H1 (cell line): ENCODE results near the gene JAG2. TPM values are rescaled to one million over a fixed set of nuclear protein-coding genes. Genes with fewer than 3 reads are reported as not detected.

Experiments used
- CTCF ChIA-PET: fragments of 300-600 bp; sonication (Branson Sonifier 250); formaldehyde crosslinking; loops from one replicate; lab custom pipeline; 2021; ENCODE audit not compliant: partially characterized antibody; lab: Charles Lee
- POLR2A ChIA-PET: fragments of 300-600 bp; sonication (Branson Sonifier 250); formaldehyde crosslinking; loops from one replicate; lab custom pipeline; 2021; ENCODE audit warnings: inconsistent platforms; ENCODE audit not compliant: partially characterized antibody; lab: Charles Lee
- DNase-seq, 2 experiments: peaks; one replicate each; pipeline versions ENCODE4 v3.0.0 to v3.0.0-alpha.2; 2010 to 2022; ENCODE audit warnings: low spot score in 2 of 2, low read depth in 1 of 2, mixed read lengths in 1 of 2
- FAIRE-seq: peaks from 2 replicates; lab custom pipeline; 2011; peaks lifted over from hg19 to GRCh38; lab: Jason Lieb, UNC
- H2AFZ ChIP-seq: 2 replicates; pipeline ENCODE4 v1.8.1; 2012; ENCODE audit warnings: low read length, inconsistent platforms
- H2AK5ac ChIP-seq: 2 replicates; pipeline ENCODE4 v1.6.1; 2013; ENCODE audit warnings: low read depth, low read length
- H2BK120ac ChIP-seq: replicated peaks from 2 replicates; pipeline ENCODE3; 2013; ENCODE audit warnings: low read depth, low read length, inconsistent platforms
- H2BK12ac ChIP-seq: 2 replicates; pipeline ENCODE4 v1.6.1; 2013; ENCODE audit warnings: low read depth, low read length
- H2BK15ac ChIP-seq: 2 replicates; pipeline ENCODE4 v1.6.1; 2013; ENCODE audit warnings: low read length
- H2BK20ac ChIP-seq: 2 replicates; pipeline ENCODE4 v1.6.1; 2013; ENCODE audit warnings: low read length
- H2BK5ac ChIP-seq: 2 replicates; pipeline ENCODE4 v1.6.1; 2013; ENCODE audit warnings: low read depth, low read length
- H3K14ac ChIP-seq: 2 replicates; pipeline ENCODE4 v1.6.1; 2013; ENCODE audit warnings: inconsistent platforms; ENCODE audit not compliant: insufficient read length
- H3K18ac ChIP-seq: 2 replicates; pipeline ENCODE4 v1.6.1; 2013; ENCODE audit warnings: low read length; ENCODE audit errors: extremely low read depth
- H3K23ac ChIP-seq: 2 replicates; pipeline ENCODE4 v1.6.1; 2013; ENCODE audit warnings: inconsistent platforms; ENCODE audit not compliant: insufficient read length
- H3K23me2 ChIP-seq: 2 replicates; pipeline ENCODE4 v1.6.1; 2013; ENCODE audit warnings: low read depth, low read length
- H3K27ac ChIP-seq: 2 replicates; pipeline ENCODE4 v1.6.1; 2011; ENCODE audit warnings: low read depth, low read length, inconsistent platforms
- H3K27me3 ChIP-seq, 4 experiments: replicated peaks in 1 of 4; 1 replicate in 1 of 4; 2 replicates in 3 of 4; pipeline versions ENCODE4 v1.6.1 to v1.8.1; 2011 to 2013; ENCODE audit warnings: low read length in 3 of 4, mild to moderate bottlenecking in 3 of 4, inconsistent platforms in 2 of 4, mixed read lengths in 2 of 4, moderate library complexity in 1 of 4; ENCODE audit not compliant: control insufficient read depth in 3 of 4, insufficient read depth in 3 of 4; ENCODE audit errors: extremely low read depth in 1 of 4
- H3K36me3 ChIP-seq, 4 experiments: 2 replicates each; pipeline versions ENCODE4 v1.6.1 to v1.8.1; 2011 to 2013; ENCODE audit warnings: mild to moderate bottlenecking in 4 of 4, low read length in 3 of 4, moderate library complexity in 2 of 4, control low read depth in 1 of 4, inconsistent platforms in 1 of 4; ENCODE audit not compliant: insufficient read depth in 4 of 4, control insufficient read depth in 2 of 4
- H3K4ac ChIP-seq: replicated peaks from 2 replicates; pipeline ENCODE3; 2013; ENCODE audit warnings: low read length, low read depth, mixed read lengths, inconsistent platforms; ENCODE audit not compliant: insufficient read length
- H3K4me1 ChIP-seq, 4 experiments: replicated peaks in 1 of 4; 1 replicate in 1 of 4; 2 replicates in 3 of 4; pipeline versions ENCODE4 v1.6.1 to v1.8.1; 2011 to 2013; ENCODE audit warnings: low read length in 3 of 4, inconsistent platforms in 2 of 4, mixed read lengths in 1 of 4; ENCODE audit not compliant: insufficient read depth in 4 of 4, control insufficient read depth in 3 of 4
- H3K4me2 ChIP-seq, 2 experiments: 2 replicates each; pipeline versions ENCODE4 v1.6.1 to v1.8.1; 2011 to 2013; ENCODE audit warnings: low read depth in 2 of 2, low read length in 2 of 2, control low read depth in 1 of 2, inconsistent platforms in 1 of 2, mild to moderate bottlenecking in 1 of 2; ENCODE audit not compliant: insufficient read depth in 1 of 2
- H3K4me3 ChIP-seq, 4 experiments: fragments of 200-600, 300-600 bp in 1 of 4; sonication (generic), shearing (Covaris generic), sonication (Bioruptor Twin) in 1 of 4; 2 replicates each; pipeline versions ENCODE4 v1.5.1 to v1.8.1; 2011 to 2016; ENCODE audit warnings: low read length in 4 of 4, low read depth in 3 of 4, control low read depth in 2 of 4, inconsistent platforms in 2 of 4, mild to moderate bottlenecking in 2 of 4, mixed read lengths in 1 of 4, moderate library complexity in 1 of 4; ENCODE audit not compliant: insufficient read depth in 2 of 4; ENCODE audit errors: extremely low read depth in 1 of 4
- H3K56ac ChIP-seq: replicated peaks from 2 replicates; pipeline ENCODE3; 2013; ENCODE audit warnings: low read depth, mild to moderate bottlenecking, mixed read lengths, low read length, inconsistent platforms; ENCODE audit not compliant: insufficient read length
- H3K79me1 ChIP-seq: 2 replicates; pipeline ENCODE4 v1.6.1; 2013; ENCODE audit warnings: low read depth, low read length, control low read depth
- H3K79me2 ChIP-seq, 2 experiments: 2 replicates each; pipeline versions ENCODE4 v1.6.1 to v1.8.1; 2012 to 2013; ENCODE audit warnings: low read length in 2 of 2, mild to moderate bottlenecking in 2 of 2, inconsistent platforms in 1 of 2; ENCODE audit not compliant: insufficient read depth in 2 of 2, control insufficient read depth in 1 of 2
- H3K9ac ChIP-seq, 4 experiments: replicated peaks in 1 of 4; 1 replicate in 1 of 4; 2 replicates in 3 of 4; pipeline versions ENCODE4 v1.6.1 to v1.8.1; 2011 to 2013; ENCODE audit warnings: low read depth in 3 of 4, low read length in 3 of 4, control low read depth in 2 of 4, mild to moderate bottlenecking in 2 of 4, moderate library complexity in 2 of 4, inconsistent platforms in 1 of 4; ENCODE audit errors: extremely low read depth in 1 of 4
- H3K9me3 ChIP-seq, 2 experiments: 2 replicates each; pipeline versions ENCODE4 v1.6.1 to v1.8.1; 2012 to 2013; ENCODE audit warnings: mild to moderate bottlenecking in 2 of 2, moderate library complexity in 2 of 2, control low read depth in 1 of 2, inconsistent platforms in 1 of 2, low read depth in 1 of 2, low read length in 1 of 2, mixed read lengths in 1 of 2; ENCODE audit not compliant: insufficient read depth in 2 of 2
- H4K20me1 ChIP-seq, 2 experiments: replicated peaks in 1 of 2; 2 replicates each; pipeline versions ENCODE3 to v1.8.1; 2011 to 2013; ENCODE audit warnings: inconsistent platforms in 2 of 2, low read length in 2 of 2, mild to moderate bottlenecking in 1 of 2; ENCODE audit not compliant: insufficient read depth in 2 of 2, control insufficient read depth in 1 of 2
- H4K5ac ChIP-seq: 2 replicates; pipeline ENCODE4 v1.6.1; 2013; ENCODE audit warnings: low read length, low read depth, mixed read lengths, inconsistent platforms; ENCODE audit not compliant: insufficient read length
- H4K8ac ChIP-seq: 2 replicates; pipeline ENCODE4 v1.8.0; 2013; ENCODE audit warnings: mild to moderate bottlenecking, moderate library complexity, low read length, inconsistent platforms; ENCODE audit not compliant: insufficient read depth; ENCODE audit errors: extremely low read depth
- H4K91ac ChIP-seq: replicated peaks from 2 replicates; pipeline ENCODE3; 2013; ENCODE audit warnings: low read length, mixed read lengths, inconsistent platforms; ENCODE audit not compliant: insufficient read length
- BCL11A ChIP-seq, 2 experiments: IDR thresholded peaks; one replicate each; pipeline ENCODE4 v1.6.1; 2011; ENCODE audit warnings: low read depth in 2 of 2, low read length in 2 of 2, mild to moderate bottlenecking in 2 of 2
- CTCF ChIP-seq, 3 experiments: IDR thresholded peaks; 1 replicate in 2 of 3; 2 replicates in 1 of 3; pipeline versions ENCODE4 v1.5.1 to v1.6.1; 2011; ENCODE audit warnings: low read length in 3 of 3, mild to moderate bottlenecking in 3 of 3, inconsistent platforms in 2 of 3, low read depth in 1 of 3, moderate library complexity in 1 of 3; ENCODE audit not compliant: insufficient read depth in 1 of 3; ENCODE audit errors: control extremely low read depth in 1 of 3
- MAX ChIP-seq: IDR thresholded peaks from 2 replicates; pipeline ENCODE4 v1.6.1; 2012; ENCODE audit warnings: inconsistent platforms
- RAD21 ChIP-seq, 2 experiments: IDR thresholded peaks in 1 of 2; conservative IDR thresholded peaks in 1 of 2; 2 replicates each; pipeline ENCODE4 v1.6.1; 2011; ENCODE audit warnings: low read depth in 2 of 2, low read length in 2 of 2, improper control_type of control experiment in 1 of 2, inconsistent platforms in 1 of 2, mild to moderate bottlenecking in 1 of 2, moderate library complexity in 1 of 2
- WGBS, 2 experiments: shearing (Covaris generic) in 1 of 2; methylation state at CpG; one replicate each; pipeline versions ENCODE4 v1.1.6 to v1.1.7; 2013 to 2015; ENCODE audit warnings: low lambda C conversion rate in 2 of 2, mixed read lengths in 2 of 2, inconsistent platforms in 1 of 2, low coverage in 1 of 2, missing lambda C conversion rate in 1 of 2; ENCODE audit not compliant: insufficient replicate concordance in 2 of 2, insufficient coverage in 1 of 2, insufficient read length in 1 of 2; ENCODE audit errors: extremely low coverage in 1 of 2, missing lambda C conversion rate in 1 of 2; 5-methylcytosine and 5-hydroxymethylcytosine counted together
- polyA plus RNA-seq, 7 experiments: library from polyadenylated mRNA; depleted of rRNA in 3 of 7; stranded (reverse) in 5 of 7; unstranded in 2 of 7; fragments of >200 nt in 5 of 7; fragments of 200-250 nt in 2 of 7; gene quantifications; 1 replicate in 5 of 7; 2 replicates in 1 of 7; 4 replicates in 1 of 7; pipeline versions ENCODE4 v1.2.1 to v1.2.3, GENCODE V29; 2011 to 2013; ENCODE audit warnings: missing spikeins in 2 of 7, mixed read lengths in 2 of 7
- total RNA-seq: library from RNA; stranded (reverse); fragmentation: NEBNext Ultra II Directional; extraction: Animal tissue kit (Norgen Biotek cat#: 25700); gene quantifications from 2 replicates; pipeline ENCODE4 v1.2.1, GENCODE V29; 2021

Gene JAG2
- total and polyA plus RNA-seq, 2 of the 8 experiments (the other 6 are each of a cell fraction or from before 2014, with no cell fraction given) = 2.8 to 6.2 TPM

DNA sequence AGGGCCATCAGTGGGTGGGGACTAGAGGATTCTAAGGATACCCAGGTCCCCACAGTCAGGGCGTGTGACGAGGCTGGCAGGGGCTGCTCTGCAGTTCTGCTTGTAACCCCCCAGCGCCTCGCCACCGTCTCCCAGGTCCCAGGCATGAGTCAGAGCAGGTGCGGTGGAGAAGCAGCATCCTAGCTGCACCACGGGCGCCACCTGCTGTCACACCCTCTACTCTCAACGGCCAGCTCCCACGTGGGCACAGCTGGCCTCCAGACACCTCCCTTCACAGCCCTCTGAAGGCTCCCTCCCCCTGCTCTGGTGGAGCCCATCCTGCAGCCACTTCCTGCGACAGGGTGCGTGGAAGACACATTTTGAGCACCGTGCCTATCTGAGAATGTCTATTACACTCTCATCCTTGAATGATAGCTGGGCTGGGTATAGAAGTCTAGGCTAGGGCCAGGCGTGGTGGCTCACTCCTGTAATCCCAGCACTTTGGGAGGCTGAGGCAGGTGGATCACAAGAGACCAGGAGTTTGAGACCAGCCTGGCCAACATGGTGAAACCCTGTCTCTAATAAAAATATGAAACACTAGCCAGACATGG, 19.5 kb upstream of the JAG2 start:
- H3K9me3 ChIP-seq = peaks cover 0 to 7% of the 10 kb centered on the region in 2 experiments; a peak in 2 of 4 replicates
- no peak overlapping the region for H3K4me3 ChIP-seq
- 0 out of 2 replicates have a peak overlapping the region, but pooled peaks have one; percentile 35 for H4K8ac ChIP-seq
- POLR2A ChIA-PET = no interaction called here
- CTCF ChIA-PET = interaction anchor here (0.8 to 4.0 kb wide), 8 partner anchors 12 to 163 kb away, joined by 3 to 23 read pairs (median 4); no protein-coding TSS in a partner anchor
- no peaks in the 10 kb centered on the region for H3K36me3 ChIP-seq
- H3K14ac ChIP-seq = no peak overlapping the region
- H3K18ac ChIP-seq = no peak overlapping the region
- no peak overlapping the region for H3K4ac ChIP-seq
- no peaks in the 10 kb centered on the region for H3K79me1 ChIP-seq
- H4K91ac ChIP-seq = no peak overlapping the region
- H4K5ac ChIP-seq = no peak overlapping the region
- no peaks in the 10 kb centered on the region for H4K20me1 ChIP-seq
- no peak overlapping the region for H2BK20ac ChIP-seq
- H3K27ac ChIP-seq = no peak overlapping the region
- H3K23me2 ChIP-seq = peaks cover 5% of the 10 kb centered on the region; the same call in 1 of the 2 replicates
- no peak overlapping the region for H3K23ac ChIP-seq
- H3K27me3 ChIP-seq = peaks cover 0 to 2% (median 0%) of the 10 kb centered on the region in 4 experiments; a peak in 2 of 7 replicates
- H3K56ac ChIP-seq = no peak overlapping the region
- 71% methylated on average over 14 of the region's 14 CpGs; no CpG with 5 or more reads in 1 of the 2 experiments for WGBS, 2 experiments
- no peak for FAIRE-seq
- H2BK5ac ChIP-seq = no peak overlapping the region
- H2AK5ac ChIP-seq = no peak overlapping the region
- no peak overlapping the region for H2AFZ ChIP-seq
- no peak overlapping the region for H2BK120ac ChIP-seq
- TF ChIP-seq CTCF (IDR thresholded peaks at IDR 0.05; ENCODE audit: control extremely low read depth in 1 of 3, insufficient read depth in 1 of 3, low read depth in 1 of 3, low read length in 3 of 3) (peak in 2 of 3 experiments; percentile 37 to 41; a peak in 3 of 4 replicates), BCL11A (IDR thresholded peaks at IDR 0.05; ENCODE audit: low read depth in 2 of 2, low read length in 2 of 2) (no peak), MAX (peak; percentile 76), RAD21 (IDR thresholded peaks at IDR 0.05 in 1 of 2, conservative IDR thresholded peaks at IDR 0.05 in 1 of 2; ENCODE audit: low read depth in 2 of 2, low read length in 2 of 2) (peak; percentile 51 to 65)
- no peak overlapping the region for H3K9ac ChIP-seq
- H3K79me2 ChIP-seq = no peaks in the 10 kb centered on the region
- H2BK15ac ChIP-seq = no peak overlapping the region
- H3K4me1 ChIP-seq = peaks cover 0 to 13% (median 0%) of the 10 kb centered on the region in 4 experiments; a peak in 1 of 7 replicates
- H3K4me2 ChIP-seq = no peak overlapping the region
- no peak for DNase-seq
- H2BK12ac ChIP-seq = no peak overlapping the region
